Activated effector memory CD4-positive, alpha-beta T cell treated with anti-CD3 and anti-CD28 coated beads, Interleukin-2, amount 50 U/mL, for 16 hours (primary cell): ENCODE measurements around the gene ADAM19.
A peak's percentile ranks its signal among the peaks of the same experiment; 100 is the strongest.

Source experiments
- DNase-seq: peaks from one replicate; pipeline ENCODE4 v3.0.0-alpha.2; 2020

The ADAM19 gene

GRCh38 chr5:157481265-157481664, 94.3 kb downstream of the ADAM19 start:
- peak; percentile 51 for DNase-seq

DNA sequence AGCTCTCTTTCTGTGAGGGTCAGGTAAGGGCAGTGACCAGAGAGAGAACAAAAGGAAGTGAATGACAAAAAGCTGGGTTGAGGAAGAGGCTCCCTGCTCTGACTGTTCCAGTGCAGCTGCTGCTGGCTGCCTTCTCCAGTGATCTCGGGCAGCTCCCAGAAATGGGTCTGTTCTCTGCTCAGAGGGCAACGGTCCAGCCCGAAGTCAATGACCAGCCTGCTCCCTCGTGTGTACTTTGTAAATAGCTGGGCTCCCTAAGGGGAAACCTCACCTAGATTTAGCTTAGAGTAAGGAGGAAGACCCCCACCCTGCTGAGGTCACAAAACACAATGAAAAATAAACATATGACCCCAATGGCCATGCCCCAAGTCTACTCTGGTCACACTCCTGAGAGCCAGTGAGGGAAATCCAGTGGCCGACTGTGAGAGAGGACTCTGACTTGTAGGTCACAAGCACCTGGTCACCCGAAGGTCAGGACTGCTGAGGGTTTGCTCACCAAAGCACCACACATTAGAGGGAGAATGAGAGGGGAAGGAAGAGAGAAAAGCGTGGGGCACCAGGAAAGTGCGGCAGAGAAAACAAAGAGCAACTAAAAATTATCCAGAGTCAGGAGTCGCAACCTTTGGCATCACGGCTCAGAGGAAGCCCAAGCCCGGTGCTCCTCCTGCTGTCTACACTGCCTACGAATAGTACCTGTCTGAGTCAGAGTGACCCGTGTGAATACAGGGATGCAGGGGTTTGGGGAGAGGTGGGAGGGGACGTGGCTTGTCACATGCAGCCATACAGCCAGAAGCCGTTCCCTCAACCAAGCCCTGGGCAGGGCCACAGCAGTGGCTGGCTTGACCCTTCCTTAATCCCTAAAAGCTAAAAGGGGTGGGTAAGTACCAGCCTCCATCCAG, 95.7 kb downstream of the ADAM19 start:
- no peak for DNase-seq

DNA sequence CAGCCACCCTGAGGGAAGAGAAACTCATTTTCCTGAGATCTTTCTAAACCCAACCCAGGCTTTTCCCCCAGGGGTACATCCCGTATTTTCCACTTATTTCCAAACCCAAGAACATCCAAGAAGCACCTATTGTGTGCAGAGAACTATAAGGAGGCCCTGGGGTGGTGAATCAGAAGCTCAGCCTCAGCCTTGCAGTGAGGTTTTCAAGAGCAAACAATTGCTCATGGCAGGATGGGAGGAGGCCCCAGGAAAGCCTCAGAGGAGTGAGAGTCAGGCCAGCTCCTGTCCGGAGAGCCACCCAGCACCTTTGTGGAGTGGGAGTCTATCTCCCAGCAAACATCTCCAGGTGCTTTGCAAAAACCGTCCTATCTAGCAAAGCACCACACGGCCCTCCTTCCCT, 96.4 kb downstream of the ADAM19 start:
- no peak for DNase-seq

- no peak for DNase-seq
Measured at GRCh38 chr5:157478726-157479125, 96.8 kb downstream of the ADAM19 start.

DNA sequence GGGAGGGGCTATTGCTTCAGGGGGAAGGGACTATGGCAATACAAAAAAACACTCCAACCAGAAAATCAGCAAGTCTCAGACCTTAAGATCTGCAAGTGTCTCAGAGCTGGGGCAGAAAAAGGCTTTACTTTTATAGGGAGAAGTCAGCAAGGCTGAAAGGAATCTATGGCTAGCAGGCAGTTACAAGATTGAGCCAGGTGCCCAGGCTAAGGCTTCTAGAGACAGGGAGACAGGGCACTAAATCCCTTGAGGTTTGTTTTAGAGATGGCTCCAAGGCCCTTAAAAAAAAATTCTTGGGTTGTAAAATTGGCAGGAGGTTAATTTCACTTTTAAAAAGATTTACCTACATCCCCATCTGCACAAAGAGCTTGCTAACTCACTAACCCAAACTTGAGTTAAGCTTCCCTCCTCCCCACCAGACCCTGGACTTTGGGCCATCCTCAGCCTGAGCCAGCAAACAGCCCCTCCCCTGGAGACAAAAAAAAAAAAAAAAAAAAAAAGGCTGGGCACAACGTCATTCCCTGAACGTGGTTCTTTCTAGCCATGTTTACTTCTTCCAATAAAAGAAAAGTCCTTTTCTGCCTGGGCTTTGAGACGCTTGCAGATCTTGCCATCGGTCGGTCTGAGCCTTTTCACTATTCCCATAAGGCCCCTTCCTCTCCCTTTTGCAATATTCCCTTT, 97.6 kb downstream of the ADAM19 start:
- no peak for DNase-seq

GRCh38 chr5:157476702-157477408, 98.7 kb downstream of the ADAM19 start:
- no peak for DNase-seq

DNA sequence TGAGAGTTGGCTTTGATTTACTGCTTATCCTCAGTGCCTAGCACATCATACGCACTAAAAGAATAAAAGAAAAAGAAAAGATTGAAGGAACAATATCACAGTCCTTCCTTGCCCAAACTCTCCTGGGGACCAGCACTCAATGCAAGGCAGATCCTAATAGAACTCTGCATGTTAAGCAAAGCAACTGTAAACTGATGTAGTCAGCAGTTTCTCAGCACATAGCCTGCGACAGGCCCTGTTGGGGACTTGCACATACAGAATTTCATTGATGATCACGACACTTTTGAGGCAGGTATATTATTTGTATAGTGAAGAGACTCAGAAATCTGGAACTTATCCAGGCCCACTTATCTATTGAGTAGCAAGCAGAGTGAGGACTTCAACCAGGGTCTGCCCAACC, 100.1 kb downstream of the ADAM19 start:
- DNase-seq = peak; percentile 10

DNA sequence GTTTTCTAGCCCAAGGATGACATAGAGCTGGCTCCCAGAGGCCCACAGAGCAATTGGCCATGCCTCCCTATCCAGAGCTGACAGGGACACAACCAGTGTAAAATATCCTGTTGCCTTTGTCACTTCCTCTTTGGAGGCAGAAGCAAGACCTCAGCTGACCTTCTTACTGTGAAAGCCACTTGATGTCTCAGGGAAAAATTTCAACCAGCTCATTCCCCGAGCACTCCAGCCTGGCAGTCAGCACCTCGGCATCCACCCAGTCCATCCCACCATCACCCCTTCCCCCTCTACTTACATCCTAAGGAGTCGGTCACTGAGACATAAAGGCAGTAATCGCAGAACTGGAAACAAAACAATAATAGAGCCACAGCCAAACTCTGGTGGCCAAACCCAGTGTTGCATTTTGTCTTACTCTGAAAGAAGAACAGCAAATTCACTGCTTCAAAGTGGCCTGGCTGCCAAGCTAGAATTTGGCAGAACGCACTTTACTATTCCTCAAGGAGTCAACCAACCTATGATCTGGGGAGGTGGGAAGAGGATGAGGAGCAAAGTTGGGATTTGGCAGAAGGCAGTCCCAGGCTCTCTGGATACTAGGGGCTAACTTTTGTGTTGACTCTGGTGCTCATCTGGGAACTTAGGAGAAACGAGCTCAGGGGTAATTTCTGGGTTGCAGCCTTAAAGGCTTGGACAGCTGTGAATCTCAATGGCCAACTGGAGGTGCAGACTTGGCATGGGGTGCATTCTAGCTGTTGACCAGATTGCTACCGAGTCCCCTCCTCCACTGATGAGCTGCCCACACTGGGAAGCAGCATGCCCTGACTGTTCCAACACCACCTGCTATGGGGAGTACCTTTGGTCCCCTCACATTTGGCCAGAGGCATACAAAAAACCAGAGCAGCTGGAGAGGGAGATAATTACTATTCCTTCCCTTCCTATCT, 101.9 kb downstream of the ADAM19 start:
- DNase-seq = peak; percentile 44

GRCh38 chr5:157471709-157472108, 103.9 kb downstream of the ADAM19 start:
- peak; percentile 56 for DNase-seq

DNA sequence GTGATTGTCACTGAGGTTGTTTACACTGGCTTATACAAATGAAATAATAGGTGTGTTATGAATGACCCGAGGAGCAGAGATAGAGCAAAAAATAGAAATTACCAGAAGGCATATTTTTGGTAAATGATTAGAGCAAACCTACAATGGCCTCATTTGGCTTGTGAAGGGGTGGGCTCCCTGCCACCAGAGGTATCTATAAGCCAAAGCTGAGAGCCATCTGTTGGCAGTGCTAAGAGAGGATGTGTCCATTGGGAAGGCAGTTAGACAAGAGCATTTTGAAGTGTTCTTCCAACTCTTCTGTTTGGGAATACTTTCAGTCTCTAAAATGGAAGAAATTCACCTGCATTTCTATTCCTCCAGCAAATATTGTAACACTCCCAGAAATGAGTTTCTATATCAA, 104.9 kb downstream of the ADAM19 start:
- peak; percentile 5 for DNase-seq

- peak; percentile 28 for DNase-seq
Measured at GRCh38 chr5:157469687-157470086, 105.9 kb downstream of the ADAM19 start.

- no peak for DNase-seq
Measured at GRCh38 chr5:157469073-157469472, 106.5 kb downstream of the ADAM19 start.

GRCh38 chr5:157468293-157468965, 107.1 kb downstream of the ADAM19 start:
- no peak for DNase-seq

DNA sequence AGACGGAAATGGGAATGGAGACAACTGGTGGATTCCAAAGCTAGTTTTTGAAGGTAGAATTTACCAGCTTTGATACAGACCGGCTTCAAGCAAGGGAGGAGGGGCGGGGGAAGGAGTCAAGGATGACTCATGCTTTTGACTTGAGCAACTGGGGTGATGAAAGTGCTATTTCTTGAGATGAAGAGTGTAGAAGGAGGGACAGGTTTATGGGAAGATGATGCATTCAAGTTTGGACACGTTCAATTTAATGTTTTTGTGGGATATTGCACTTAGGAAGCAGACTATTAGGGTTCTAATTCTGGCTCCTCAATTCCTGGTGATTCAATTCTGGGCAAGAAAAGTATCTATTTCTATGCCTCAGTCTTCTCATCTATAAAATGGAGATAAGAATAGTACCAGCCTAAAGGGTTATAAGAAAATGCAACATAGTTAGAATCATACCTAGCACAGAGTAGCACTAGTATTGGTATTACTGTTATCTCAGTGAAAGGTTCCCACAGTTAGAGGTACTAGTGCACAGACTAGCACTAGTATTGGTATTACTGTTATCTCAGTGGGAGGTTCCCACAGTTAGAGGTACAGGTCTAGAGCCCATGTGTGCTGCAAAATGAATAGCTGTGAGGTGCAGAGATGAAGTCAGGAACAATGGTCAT, 110.9 kb downstream of the ADAM19 start:
- DNase-seq = peak; percentile 84

DNA sequence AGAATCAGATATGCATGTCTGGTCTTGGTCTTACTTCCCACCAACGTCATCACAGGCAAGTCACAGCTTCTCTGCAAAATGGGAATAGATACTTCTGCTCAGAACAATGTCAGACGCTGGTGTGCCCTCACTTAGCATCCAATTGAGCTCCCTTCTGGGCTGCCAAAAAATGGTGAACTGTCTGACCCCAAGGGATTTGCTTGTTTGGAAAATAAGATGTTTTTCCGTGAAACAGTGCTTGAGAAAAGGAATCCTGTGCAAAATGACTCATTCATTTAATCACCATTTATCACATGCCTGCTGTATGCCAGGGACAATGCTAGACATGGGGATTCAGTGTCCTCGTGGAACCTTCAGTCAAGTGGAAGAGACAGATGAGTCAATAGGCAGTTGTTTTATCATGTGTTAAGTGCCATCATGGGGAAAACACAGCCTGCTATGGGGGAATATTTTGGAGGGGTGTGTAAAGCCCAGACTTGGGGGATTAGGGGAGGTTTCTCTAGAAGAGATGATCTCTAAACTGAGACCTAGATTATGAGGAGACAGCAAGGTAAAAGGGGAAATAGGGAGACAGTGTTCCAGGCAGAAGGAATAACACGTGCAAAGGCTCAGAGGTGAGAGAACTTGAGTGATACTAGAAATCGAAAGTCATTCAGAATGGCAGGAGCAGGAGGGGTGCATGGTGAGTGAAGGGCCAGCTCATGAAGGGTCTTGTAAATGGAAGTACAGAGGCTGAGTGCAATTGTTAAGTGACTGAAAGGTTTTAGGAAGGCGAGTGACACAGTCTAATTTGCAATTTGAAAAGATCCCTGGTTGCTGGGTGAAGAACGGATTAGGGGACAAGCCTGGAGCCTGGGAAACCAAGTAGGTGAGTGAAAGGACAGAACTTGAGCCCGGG, 111.7 kb downstream of the ADAM19 start:
- DNase-seq = peak; percentile 12

GRCh38 chr5:157463081-157463480, 112.5 kb downstream of the ADAM19 start:
- DNase-seq = peak; percentile 44

- peak; percentile 58 for DNase-seq
Measured at GRCh38 chr5:157460921-157461792, 114.4 kb downstream of the ADAM19 start.

DNA sequence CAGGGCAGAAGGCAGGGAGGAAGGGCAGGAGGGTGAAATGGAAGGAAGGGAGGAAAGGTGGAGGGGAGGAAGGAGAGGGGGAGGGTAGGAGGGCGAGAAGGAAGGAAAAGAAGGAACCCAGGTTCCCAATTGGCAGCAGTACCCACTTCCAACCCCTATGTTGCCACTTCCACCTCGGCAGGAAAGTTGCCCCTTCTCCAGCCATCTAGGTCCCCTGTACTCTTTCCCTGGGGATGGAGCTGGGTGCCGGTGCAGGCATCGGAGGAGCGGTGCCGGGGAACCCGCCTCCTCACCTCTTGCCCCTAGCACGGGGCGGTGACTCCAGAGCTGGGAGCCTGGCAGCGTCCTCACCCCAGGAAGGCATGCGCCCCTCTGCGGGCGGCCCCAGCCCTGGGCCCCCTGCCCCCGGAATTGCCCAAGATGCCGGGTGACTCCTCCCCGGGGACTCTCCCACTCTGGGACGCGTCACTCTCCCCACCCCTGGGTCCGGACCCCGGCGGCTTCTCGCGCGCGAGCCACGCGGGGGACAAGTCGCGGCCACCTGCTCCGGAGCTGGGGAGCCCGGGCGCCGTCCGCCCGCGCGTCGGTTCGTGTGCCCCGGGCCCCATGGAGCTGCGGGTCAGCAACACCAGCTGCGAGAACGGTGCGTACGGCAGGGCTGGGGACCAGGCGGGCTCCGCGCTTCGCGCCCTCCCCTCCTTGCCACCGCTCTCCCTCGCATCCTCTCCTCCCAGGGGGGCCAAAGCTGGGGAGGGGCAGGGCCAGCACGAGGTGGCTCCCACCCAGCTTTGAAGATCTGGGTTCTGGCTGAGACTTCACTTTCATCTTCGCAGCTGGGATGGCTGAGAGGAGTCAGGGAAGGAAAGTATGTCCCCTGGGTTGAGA, 115.6 kb downstream of the ADAM19 start, which contains the start of gene NIPAL4:
Gene NIPAL4 (plus strand): TSS at position 499 of the 885 bp plus-strand sequence. CDS start 108 bp downstream, at position 607.
- DNase-seq = peak; percentile 79
